Smooth muscle cell of the brain vasculature (primary cell): Measurements from ENCODE around the gene MYLK4.
A peak's percentile ranks its signal among the peaks of the same experiment; 100 is the strongest.

Experiments used
- DNase-seq: peaks from one replicate; pipeline ENCODE4 v3.0.0-alpha.2; 2012; ENCODE audit warnings: low read depth, low spot score

Gene MYLK4

GRCh38 chr6:2708456-2708855, 42.3 kb downstream of the MYLK4 start:
- DNase-seq: no peak

- DNase-seq: no peak
Measured at GRCh38 chr6:2706558-2706957, 44.2 kb downstream of the MYLK4 start.

GRCh38 chr6:2705256-2705655, 45.5 kb downstream of the MYLK4 start:
- DNase-seq: no peak

DNA sequence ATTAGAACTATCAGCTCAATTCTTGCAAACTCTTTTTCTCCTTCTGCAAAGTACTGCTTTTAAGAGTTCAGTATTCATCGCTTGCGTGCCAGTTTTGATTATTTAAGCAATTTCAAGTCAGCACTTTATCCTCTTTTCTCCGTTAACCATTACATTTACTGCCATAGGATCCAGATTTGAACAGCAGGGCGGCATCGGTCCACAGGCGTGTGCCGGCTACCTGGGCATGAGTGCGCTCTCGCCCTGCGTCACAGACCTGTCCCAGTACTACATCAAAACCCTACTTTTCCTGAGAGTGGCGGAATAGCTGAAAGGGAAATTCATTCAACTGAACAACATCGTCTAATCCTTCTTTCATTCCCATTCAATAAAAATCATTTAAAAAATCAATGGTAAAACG, 53.4 kb downstream of the MYLK4 start:
- DNase-seq: no peak

DNA sequence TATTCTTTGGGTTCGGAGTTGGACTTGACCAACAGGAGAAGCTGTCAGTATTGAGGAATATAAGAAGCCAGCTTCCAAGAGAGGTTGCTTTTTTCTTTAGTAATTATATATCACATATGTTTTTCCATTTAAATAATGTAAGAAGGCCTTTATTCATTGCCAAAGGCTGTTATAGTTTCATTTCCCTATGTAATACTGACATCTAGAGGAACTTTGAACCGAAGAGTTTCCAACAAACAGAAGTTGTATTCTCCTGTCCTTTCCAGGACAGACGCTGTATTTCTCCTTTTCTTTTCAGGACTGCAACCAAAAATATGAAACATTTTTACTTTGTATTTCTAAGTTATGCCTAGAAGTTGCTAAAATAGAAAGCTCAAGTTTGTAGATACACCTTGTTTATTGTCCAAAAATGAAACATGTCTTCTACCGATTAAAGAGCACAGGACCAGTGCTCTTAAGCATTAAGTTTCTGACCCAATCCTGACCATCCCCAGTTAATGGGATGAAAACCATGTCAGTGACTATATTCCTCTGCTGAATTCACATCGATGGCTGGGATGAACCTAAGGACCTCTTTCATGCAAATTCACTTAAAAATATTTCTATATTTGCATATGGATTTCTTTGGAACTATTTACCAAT, 55.1 kb downstream of the MYLK4 start:
- peak; percentile 36 for DNase-seq

- no peak for DNase-seq
Measured at GRCh38 chr6:2693231-2693630, 57.5 kb downstream of the MYLK4 start.

GRCh38 chr6:2688401-2689064, 62.2 kb downstream of the MYLK4 start:
- peak; percentile 32 for DNase-seq

- DNase-seq: no peak
Measured at GRCh38 chr6:2687456-2687855, 63.3 kb downstream of the MYLK4 start.

GRCh38 chr6:2686515-2686914, 64.2 kb downstream of the MYLK4 start:
- DNase-seq: no peak

DNA sequence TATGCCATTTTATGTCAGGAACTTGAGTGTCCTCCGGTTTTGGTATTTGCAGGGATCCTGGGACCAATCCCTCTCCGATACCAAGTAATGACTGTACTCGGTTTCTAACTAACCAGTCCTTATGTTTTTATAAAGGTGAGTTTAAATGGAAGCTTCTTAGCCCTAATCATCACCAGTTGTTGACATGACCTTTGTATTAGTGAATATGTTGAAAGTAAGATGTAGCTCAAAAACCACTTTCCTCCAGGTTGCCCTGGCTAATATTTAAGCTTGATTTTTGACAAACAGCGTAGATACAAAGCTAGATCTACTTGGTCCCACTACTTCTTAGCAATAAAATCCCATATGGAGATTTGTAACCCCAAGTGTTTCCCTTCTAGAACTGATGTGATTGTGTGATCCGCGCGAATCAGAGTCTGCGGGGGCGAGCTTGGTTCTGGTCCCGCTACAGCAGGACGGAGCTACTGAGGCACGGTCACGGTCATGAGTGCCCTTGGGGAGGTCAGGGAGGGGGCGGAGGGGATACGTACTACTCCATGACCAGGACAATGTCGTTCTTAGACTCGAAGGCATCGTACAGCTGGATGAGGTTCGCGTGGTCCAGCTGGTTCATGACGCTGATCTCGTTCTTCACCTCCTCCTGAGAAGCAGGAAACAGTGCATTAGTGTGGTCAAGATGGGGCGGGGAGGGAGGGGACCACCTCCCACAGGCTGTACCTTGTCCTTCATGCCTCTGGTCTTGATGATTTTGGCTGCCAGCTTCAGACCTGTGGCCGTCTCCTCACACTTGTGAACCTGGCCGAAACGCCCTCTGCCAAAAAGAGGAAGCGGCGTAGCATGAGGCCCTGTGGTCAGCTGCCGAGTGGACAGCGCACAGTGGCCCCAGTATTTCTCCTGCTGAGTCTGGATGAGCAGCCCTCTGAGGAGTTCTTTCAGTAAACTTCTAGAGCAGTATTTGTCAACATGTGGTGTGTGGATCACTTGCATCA, 65.7 kb downstream of the MYLK4 start:
- no peak for DNase-seq

DNA sequence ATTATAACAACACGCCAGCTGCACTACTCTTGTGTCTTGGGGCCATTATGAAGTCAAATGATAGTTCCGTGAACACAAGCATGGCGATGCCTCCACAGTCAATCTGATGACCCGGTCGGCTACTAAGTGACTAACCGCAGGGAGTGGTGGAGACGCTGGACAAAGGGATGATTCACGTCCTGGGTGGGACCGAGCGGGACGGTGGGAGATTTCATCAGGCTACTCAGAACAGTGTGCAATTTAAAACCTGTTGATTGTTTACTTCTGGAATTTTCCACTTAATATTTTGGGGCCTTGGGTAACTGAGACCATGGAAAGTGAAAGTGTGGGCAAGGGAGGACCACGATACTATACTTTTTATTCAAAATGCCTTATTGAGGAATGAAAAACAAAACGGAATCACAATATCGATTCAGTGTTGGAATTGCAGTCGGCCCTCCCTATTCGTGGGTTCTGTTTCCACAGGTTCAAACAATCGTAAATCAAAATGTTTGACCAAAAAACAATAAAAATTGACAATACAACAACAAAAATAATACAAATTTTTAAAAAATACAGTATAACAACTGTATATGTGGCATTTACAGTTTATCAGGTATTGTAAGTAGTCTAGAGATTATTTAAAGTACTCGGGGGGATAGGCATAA, 66.5 kb downstream of the MYLK4 start:
- DNase-seq: no peak

DNA sequence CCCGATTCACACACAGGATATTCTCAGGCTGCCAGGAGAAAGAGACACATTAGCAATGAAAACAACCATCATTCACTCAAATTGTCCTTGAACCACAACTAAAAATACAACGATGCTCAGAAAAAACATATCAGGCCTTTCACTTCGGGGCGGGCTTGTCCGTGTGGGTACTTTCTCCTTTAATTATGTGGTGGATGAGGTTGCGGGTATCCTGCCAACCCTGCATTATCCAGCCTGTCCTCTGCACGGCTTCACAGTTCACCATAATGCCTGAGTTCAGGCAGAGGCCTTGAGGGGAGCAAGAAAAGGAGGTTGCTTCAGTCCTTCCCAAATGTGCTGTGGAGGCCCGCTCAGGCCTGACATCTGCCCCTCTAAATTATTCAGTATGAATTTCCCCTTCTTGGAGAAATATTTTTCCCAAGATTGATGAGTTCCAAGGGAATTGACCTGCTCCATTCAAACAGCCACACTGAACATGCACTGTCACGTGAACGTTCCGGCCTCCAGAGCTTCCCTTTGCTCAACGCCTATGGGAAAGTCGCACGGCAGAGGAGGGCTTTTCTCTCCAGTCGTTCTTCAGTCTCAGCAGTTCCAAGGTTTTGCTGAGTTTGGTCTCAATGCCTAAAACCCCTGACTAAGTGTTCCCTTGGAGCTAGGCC, 70.3 kb downstream of the MYLK4 start:
- no peak for DNase-seq

- DNase-seq: no peak
Measured at GRCh38 chr6:2677080-2677593, 73.6 kb downstream of the MYLK4 start.

DNA sequence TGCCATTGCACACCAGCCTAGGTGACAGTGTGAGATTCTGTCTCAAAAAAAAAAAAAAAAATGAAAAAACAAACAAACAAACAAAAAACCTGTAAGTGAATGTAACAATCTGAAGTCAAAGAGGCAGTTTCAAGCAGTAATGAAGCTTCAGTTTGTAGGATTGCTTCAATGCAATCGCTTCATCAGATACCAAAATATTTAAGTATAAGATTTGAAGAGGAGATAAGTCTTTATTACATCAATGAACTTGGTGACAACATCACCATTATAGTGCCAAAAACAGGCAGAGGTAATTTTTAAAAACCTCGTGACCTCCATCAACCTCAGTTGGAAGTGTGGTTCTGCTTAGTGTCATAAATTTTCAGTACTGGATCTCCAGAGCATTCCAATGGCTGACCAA, 74.7 kb downstream of the MYLK4 start:
- DNase-seq: no peak

GRCh38 chr6:2674857-2675256, 75.9 kb downstream of the MYLK4 start:
- DNase-seq: no peak

DNA sequence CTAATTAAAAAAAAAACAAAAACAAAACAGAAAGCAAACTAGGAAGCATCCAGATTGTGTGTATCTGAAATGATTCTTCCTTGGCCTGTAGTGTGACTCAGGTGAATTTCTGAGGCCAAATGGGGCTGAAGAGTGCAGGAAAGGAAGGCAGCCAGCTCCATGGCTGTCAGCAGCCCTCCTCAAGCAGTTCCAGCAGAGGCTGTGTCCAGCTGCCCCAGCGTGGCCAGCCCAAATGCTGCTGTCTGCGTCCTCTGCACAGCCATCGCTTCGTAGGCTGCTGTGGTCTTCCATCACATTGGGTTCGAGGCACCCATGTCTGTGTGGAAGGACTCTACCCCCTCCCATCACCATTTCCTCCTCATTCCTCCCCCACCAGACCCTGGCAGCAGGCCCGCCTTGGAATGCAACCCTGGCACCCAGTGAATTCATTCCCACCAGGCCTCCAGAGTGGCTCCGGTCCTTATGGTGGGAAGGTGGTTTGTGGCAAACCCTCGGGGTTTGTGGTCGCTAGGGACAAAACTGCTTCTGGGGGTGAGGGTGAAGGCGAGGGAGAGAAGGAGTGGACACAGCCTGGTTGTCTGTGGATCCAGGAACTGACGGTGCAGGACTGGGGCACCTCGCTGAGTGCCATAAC, 81.5 kb downstream of the MYLK4 start:
- DNase-seq: no peak

- DNase-seq: no peak
Measured at GRCh38 chr6:2667617-2668016, 83.1 kb downstream of the MYLK4 start.

GRCh38 chr6:2666906-2667575, 83.7 kb downstream of the MYLK4 start:
- no peak for DNase-seq

- DNase-seq: no peak
Measured at GRCh38 chr6:2665146-2666070, 85.3 kb downstream of the MYLK4 start.
